Left colon (tissue), 2 donors: Measurements from ENCODE around the gene CILP2. TPM values are rescaled to one million over a fixed set of nuclear protein-coding genes. Genes with fewer than 3 reads are reported as not detected.
A peak's percentile ranks its signal among the peaks of the same experiment; 100 is the strongest.

Source experiments
- ATAC-seq: fragments of 200-7000 bp; cut with Tn5 transposase; one replicate; pipeline ENCODE4 v1.9.1; 2020; ENCODE audit warnings: mild to moderate bottlenecking, moderate library complexity
- DNase-seq, 2 donors: peaks; one replicate each; pipeline ENCODE4 v3.0.0-alpha.2; 2020
- intact Hi-C, 2 donors: fragments of 100-400 bp; cut with DNase I in 1 of 2; cut with micrococcal nuclease in 1 of 2; formaldehyde crosslinking; loops; one replicate each; pipeline versions ENCODE4 v1.11.2 to v1.14.0; 2022; cut with DNase I, micrococcal nuclease
- total RNA-seq, 2 donors: library from RNA; stranded (reverse); fragmentation: NEBNext Ultra II Directional; extraction: Animal tissue kit (Norgen Biotek cat#: 25700); gene quantifications; one replicate each; pipeline ENCODE4 v1.2.1, GENCODE V29; 2021
- donor health status: DM: no; HTN: no; CAD: no.
- donor health status: DM: yes; HTN: yes; CAD: no.

The CILP2 gene
- total RNA-seq, 2 donors from 2014 or later: 0.09 to 0.11 TPM

DNA sequence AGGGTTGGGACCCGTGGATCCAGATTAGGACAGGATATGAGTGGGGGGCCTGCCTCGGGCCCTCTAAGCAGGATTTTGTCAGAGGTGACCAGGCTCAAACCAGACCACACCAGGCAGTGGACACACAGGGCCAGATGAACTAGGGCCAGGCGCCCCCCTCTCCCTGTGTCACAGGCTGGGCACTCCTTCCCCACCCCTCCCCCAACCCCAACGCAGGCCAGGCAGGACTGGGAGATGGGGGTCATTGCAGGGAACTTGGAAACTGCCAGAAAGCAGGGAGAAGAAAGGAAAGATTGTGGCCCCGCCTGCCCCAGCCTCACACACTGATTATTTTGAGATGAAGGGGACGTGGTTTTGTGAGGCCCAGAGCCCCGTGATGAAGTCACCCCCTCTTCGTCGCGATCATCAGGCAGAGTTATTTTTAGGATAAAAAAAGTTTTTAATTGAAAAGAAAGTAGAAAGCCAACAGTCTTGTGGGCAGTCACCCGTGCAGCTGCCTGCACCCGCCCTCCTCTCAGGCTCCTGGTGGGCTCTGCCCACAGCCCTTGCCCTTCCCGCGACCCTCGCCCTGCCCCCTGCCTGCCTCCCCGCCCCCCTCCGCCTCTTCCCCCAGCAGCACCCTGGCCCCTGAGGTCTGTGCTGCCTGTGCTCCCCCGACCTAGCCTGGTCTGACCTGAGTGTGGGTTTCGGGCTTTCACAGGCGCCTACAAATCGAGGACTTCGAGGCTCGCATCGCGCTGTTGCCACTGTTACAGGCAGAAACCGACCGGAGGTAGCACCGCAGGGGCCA, 11.3 kb upstream of the CILP2 start:
- ATAC-seq: no peak
- DNase-seq: no peak

GRCh38 chr19:19527371-19527656, 10.8 kb upstream of the CILP2 start:
- intact Hi-C loops: loop anchor here in 1 of 2 donors (5.0 kb wide), 1 partner anchor 115 kb away; the partner anchor contains the start of gene GMIP
- no peak for ATAC-seq
- DNase-seq: no peak

More for the DNA sequence above, 11.3 kb upstream of the CILP2 start:
- intact Hi-C loops: loop anchor here in 1 of 2 donors (5.0 kb wide), 1 partner anchor 116 kb away; the partner anchor contains the start of gene GMIP

DNA sequence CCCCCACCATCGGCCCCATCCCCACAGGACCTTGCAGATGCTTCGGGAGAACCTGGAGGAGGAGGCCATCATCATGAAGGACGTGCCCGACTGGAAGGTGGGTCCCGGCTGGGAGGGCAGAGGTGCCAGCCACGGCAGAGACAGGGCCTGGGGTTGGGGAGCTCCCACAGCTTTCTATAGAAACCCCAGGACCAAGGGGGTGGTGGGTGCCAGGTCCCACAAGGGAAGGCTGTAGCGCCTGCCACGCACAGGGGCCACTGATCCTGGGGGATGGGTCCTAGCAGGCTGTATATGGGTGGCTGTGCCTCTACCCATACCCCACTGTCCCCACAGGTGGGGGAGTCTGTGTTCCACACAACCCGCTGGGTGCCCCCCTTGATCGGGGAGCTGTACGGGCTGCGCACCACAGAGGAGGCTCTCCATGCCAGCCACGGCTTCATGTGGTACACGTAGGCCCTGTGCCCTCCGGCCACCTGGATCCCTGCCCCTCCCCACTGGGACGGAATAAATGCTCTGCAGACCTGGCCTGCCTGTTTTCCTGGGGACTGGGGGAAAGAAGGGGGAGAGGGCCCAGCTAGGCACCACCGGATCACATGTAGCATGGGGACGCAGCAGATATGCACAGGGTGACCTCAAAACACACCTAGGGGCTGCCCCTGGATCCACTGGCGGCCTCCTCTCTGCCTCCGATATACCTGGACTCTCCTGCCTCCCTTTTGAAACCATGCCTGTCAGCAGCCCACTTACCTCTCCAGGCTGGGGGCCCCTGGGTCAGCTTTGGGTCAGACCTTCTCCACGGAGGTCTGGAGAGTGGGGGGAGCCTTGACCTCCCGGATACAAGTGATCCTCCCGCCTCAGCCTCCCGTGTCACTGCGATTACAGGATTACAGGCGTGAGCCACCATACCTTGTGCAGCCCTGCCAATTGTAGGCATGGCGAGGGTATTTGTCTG, 10.1 kb upstream of the CILP2 start:
- intact Hi-C loops: loop anchor here in 1 of 2 donors (5.0 kb wide), 1 partner anchor 114 kb away; the partner anchor contains the start of gene GMIP
- DNase-seq (no peak), ATAC-seq (no peak)

GRCh38 chr19:19528721-19529490, 9.2 kb upstream of the CILP2 start, which contains the start of gene YJEFN3:
TSS of gene YJEFN3 (plus strand) at chr19:19528911. CDS start at chr19:19528933, 22 bp downstream.
- ATAC-seq: no peak
- no peak for DNase-seq
- intact Hi-C loops: loop anchor here in 1 of 2 donors (5.0 kb wide), 1 partner anchor 113 kb away; the partner anchor contains the start of gene GMIP

GRCh38 chr19:19529783-19530422, 8.2 kb upstream of the CILP2 start:
- intact Hi-C loops: loop anchor here in 1 of 2 donors (5.0 to 10.0 kb wide), 2 partner anchors 112 to 425 kb away; partner anchors contain the start of gene GMIP
- DNase-seq (no peak), ATAC-seq (no peak)

- ATAC-seq (no peak), DNase-seq (no peak)
- intact Hi-C loops: loop anchor here in 1 of 2 donors (10.0 kb wide), 1 partner anchor 424 kb away; no protein-coding TSS in a partner anchor
Observed at GRCh38 chr19:19530423-19530804, 7.7 kb upstream of the CILP2 start.

DNA sequence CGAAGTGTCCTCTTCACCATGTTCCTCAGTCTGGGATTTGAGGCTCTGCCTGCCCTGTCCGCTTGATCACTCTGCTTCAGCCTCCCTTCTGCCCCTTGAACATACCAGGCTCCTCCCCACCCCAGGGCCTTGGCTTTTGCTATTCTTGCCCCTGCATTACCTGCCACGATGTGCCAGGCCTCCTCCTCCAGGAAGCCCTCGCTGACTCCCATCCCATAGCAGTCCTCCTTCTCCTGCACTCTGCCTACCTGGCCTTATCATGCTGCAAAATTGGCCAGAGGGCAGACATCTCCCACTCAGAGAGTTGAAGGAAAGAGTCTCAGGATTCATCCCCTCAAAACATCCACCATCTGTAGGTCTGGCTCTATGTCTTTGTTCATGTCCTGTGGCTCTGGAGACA, 7.2 kb upstream of the CILP2 start:
- DNase-seq (no peak), ATAC-seq (no peak)
- intact Hi-C loops: loop anchor here in 1 of 2 donors (10.0 kb wide), 1 partner anchor 424 kb away; no protein-coding TSS in a partner anchor

DNA sequence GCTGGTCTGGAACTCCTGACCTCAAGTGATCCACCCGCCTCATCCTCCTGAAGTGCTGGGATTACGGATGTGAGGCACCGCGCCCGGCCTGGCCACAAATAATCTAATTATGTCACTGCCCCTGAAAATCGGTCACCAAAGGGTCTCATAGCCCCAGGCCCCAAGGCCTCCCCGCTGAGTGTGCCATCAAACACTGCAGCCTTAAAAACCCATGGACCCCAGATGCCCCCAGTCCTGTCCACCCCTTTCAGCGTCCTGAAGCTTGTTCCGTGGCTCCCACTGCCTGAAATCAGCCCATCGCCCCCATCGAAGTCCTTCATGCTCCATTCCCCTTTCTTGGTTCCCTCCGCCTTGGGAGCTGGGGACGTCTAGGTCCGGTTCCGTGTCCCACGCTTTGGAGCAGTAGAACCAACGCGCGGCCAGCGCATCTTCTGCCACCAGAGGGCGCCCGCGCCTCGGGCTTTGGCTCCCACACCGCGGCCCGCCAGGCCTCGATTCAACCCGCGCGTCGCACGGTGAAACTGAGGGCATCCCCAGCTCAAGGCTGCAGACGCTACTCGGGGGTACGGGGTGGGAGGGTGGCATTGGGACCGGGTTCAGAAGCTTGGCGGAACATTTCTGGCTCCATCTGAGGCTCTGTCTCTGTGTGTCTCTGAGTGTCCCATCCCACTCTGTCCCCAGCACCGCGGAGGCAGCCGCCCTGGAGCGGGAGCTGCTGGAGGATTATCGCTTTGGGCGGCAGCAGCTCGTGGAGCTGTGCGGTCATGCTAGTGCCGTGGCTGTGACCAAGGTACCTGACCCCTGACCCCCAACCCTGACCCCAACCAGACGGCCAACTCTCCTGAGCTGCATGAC, 5.9 kb upstream of the CILP2 start:
- ATAC-seq (peak; percentile 72), DNase-seq (peak; percentile 51 to 91)
- intact Hi-C loops: loop anchor here in 1 of 2 donors (10.0 kb wide), 1 partner anchor 423 kb away; no protein-coding TSS in a partner anchor

DNA sequence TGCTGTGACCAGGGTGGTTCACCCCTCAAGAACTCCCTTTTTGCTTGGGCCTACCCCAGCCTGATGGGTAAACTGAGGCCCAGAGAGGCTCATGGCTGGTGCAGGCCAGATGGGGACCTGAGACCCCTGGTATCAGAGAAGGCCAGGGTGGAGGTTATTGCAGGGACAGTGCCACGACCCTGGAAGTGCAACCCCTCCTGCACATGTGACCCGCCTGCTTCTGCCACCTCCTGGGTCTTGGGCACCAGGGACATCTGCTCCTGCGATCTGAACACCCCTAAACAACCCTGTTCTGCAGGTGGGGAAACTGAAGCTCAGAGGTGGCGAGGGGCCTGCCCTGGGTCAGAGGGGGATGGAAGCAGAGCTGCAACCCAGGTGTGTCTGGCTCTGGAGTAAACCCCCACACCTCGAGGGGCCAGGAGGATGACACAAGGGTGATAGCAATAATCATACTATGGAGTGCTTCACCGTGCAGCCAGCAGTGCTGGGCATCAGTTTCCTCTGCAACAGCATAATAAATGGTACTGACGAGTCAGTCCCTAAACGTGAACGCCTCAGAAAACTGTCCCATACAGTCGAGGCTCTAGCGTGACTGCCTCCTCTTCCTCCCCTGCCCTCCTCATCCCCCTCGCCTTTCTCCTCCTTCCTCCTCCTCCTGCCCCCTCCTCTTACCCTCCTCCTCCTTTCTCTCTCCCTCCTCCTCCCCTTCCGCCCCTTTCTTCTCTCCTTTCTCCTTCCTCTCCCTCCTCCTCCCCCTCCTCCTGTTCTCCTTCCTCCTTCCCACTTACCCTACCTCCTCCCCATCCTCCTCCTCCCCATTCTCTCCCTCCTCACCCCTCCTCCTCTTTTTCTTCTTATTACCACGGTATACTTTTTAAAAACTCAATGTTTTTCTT, 5.0 kb upstream of the CILP2 start:
- intact Hi-C loops: loop anchor here in 1 of 2 donors (10.0 kb wide), 1 partner anchor 422 kb away; no protein-coding TSS in a partner anchor
- ATAC-seq (no peak), DNase-seq (no peak)

DNA sequence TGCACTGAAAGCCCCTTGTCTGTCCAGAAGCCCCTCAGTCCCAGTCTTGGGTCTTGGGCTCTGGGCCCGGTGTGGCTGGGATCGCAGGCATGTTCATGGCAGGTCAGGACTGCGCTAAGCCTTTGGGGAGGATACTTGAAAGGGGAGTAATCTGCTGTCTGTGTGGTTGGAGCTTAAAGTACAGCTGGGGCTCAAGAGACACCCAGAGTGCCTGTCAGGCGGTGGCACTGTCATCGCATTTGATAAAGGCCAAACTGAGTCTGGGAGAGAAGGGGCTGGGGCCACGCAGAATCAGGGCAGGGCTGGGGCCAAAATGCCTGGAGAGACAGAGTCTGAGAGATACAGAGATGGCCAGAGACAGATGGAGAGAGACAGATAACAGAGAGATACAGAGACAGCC, 4.2 kb upstream of the CILP2 start:
- ATAC-seq: no peak
- DNase-seq: no peak
- intact Hi-C loops: loop anchor here in 1 of 2 donors (10.0 kb wide), 1 partner anchor 421 kb away; no protein-coding TSS in a partner anchor

DNA sequence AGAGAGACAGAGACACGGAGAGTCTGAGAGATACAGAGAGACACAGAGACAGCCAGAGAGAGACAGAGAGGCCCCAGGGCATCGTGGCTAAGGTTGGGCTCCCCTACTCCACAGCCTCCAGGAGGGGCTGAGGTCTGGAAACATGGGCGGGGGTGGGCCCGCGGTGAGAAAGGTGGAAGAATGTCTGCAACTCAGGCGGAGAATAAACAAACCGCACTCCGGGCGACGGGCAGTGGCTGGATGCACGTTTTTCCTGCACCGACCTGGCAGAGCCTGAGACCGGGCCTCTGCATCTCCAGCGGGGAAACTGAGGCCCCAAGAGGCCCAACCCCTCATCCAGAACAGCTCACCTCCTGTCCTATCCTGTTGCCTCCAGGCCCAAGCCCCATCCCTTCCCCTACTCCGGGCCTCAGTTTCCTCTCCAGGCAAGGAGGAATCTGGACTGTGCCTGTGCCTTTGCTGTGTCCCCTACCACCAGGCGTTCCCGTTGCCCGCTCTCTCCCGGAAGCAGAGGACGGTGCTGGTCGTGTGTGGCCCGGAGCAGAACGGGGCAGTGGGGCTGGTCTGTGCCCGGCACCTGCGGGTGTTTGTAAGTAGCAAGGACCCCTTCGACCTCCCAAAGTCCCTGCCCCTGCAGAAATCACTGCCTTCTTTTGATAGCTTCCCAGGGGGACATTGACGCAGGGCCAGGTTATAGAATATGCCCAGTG, 3.4 kb upstream of the CILP2 start:
- ATAC-seq (no peak), DNase-seq (no peak)
- intact Hi-C loops: loop anchor here (5.0 to 10.0 kb wide), 2 partner anchors 108 to 420 kb away; partner anchors contain the start of gene GMIP (in 1 of the 2)

- ATAC-seq (no peak), DNase-seq (no peak)
- intact Hi-C loops: loop anchor here (5.0 to 10.0 kb wide), 2 partner anchors 107 to 419 kb away; partner anchors contain the start of gene GMIP (in 1 of the 2)
Observed at GRCh38 chr19:19535311-19536191, 2.5 kb upstream of the CILP2 start.

- ATAC-seq (peak; percentile 34), DNase-seq (no peak)
- intact Hi-C loops: loop anchor here (5.0 to 10.0 kb wide), 2 partner anchors 105 to 417 kb away; partner anchors contain the start of gene GMIP (in 1 of the 2)
Observed at GRCh38 chr19:19537075-19538048, 703 bp upstream of the CILP2 start.
